NCI-H1417 treated with DMSO at 0.1 percent for 48 hours (cell line): Measurements from ENCODE around the gene ACAP3.

Experiments
- DNase-seq: peaks from one replicate; lab custom pipeline; 2025; lab: John Stamatoyannopoulos, UW

ACAP3 gene

GRCh38 chr1:1285102-1285571, 22.6 kb downstream of the ACAP3 start:
- no peak for DNase-seq

- DNase-seq: no peak
Measured at GRCh38 chr1:1284221-1285101, 23.3 kb downstream of the ACAP3 start.

- DNase-seq: no peak
Measured at GRCh38 chr1:1283821-1284220, 23.9 kb downstream of the ACAP3 start.

GRCh38 chr1:1282998-1283397, 24.7 kb downstream of the ACAP3 start:
- DNase-seq: no peak

GRCh38 chr1:1281533-1282321, 26.0 kb downstream of the ACAP3 start:
- no peak for DNase-seq

- DNase-seq: no peak
Measured at GRCh38 chr1:1280782-1281481, 26.8 kb downstream of the ACAP3 start.

GRCh38 chr1:1279028-1279427, 28.7 kb downstream of the ACAP3 start:
- DNase-seq: no peak

- DNase-seq: no peak
Measured at GRCh38 chr1:1278620-1279019, 29.1 kb downstream of the ACAP3 start.

- no peak for DNase-seq
Measured at GRCh38 chr1:1275836-1276235, 31.9 kb downstream of the ACAP3 start.

- no peak for DNase-seq
Measured at GRCh38 chr1:1274931-1275431, 32.7 kb downstream of the ACAP3 start.

- DNase-seq: no peak
Measured at GRCh38 chr1:1274299-1274930, 33.3 kb downstream of the ACAP3 start.

GRCh38 chr1:1273512-1274298, 34.0 kb downstream of the ACAP3 start, which contains the start of gene UBE2J2:
TSS of gene UBE2J2 (minus strand) at chr1:1273854. CDS start at chr1:1267992, 5,862 bp downstream.
- peak; percentile 53 for DNase-seq

- no peak for DNase-seq
Measured at GRCh38 chr1:1273209-1273511, 34.6 kb downstream of the ACAP3 start.

- DNase-seq: no peak
Measured at GRCh38 chr1:1272341-1273208, 35.2 kb downstream of the ACAP3 start.

- no peak for DNase-seq
Measured at GRCh38 chr1:1270813-1271212, 36.9 kb downstream of the ACAP3 start.

- no peak for DNase-seq
Measured at GRCh38 chr1:1268284-1268682, 39.4 kb downstream of the ACAP3 start.

GRCh38 chr1:1267488-1268283, 40.0 kb downstream of the ACAP3 start:
- no peak for DNase-seq

- no peak for DNase-seq
Measured at GRCh38 chr1:1264868-1265272, 42.9 kb downstream of the ACAP3 start.

GRCh38 chr1:1264026-1264425, 43.7 kb downstream of the ACAP3 start:
- no peak for DNase-seq
